HCT116 (cell line): ENCODE measurements around the gene RFTN2. TPM values are rescaled to one million over a fixed set of nuclear protein-coding genes. Genes with fewer than 3 reads are reported as not detected.

ENCODE experiments used
- ATAC-seq: fragments of 200-7000 bp; cut with Tn5 transposase; 2 replicates; pipeline ENCODE4 v1.9.1; 2020; ENCODE audit warnings: mild to moderate bottlenecking, moderate library complexity
- BruUV-seq: library from RNA; stranded (reverse); fragments of 400-500 nt; replicated peaks from 2 replicates; lab custom pipeline; 2021; lab: Mats Ljungman, UMichigan
- CTCF ChIA-PET: fragments of 300-600 bp; sonication (Branson Sonifier 250); formaldehyde crosslinking; loops from one replicate; lab custom pipeline; 2021; ENCODE audit warnings: antibody characterized with exemption; lab: Charles Lee
- POLR2A ChIA-PET: fragments of 300-600, 350-600 bp; sonication (Branson Sonifier 250); formaldehyde crosslinking; loops from one replicate; lab custom pipeline; 2021; ENCODE audit warnings: antibody characterized with exemption; lab: Charles Lee
- RAD21 ChIA-PET, 2 experiments: fragments of 300-600 bp; sonication (Branson Sonifier 250); formaldehyde crosslinking; loops; one replicate each; lab custom pipeline; 2023; ENCODE audit warnings: low total read pairs in 2 of 2; ENCODE audit not compliant: uncharacterized antibody in 2 of 2, unreplicated experiment in 2 of 2, low non-redundant PET in 1 of 2; lab: Charles Lee
- DNase-seq: peaks from one replicate; pipeline ENCODE4 v3.0.0-alpha.2; 2010; ENCODE audit warnings: low read depth, low spot score
- H2AFZ ChIP-seq: fragments of 200-600 bp; shearing (Covaris generic), sonication (generic); 2 replicates; pipeline ENCODE4 v1.6.1; 2017; ENCODE audit warnings: low read depth, mixed run types, mixed read lengths, antibody characterized with exemption, low read length; ENCODE audit not compliant: poor library complexity, severe bottlenecking
- H3K27ac ChIP-seq: 2 replicates; pipeline ENCODE4 v1.5.1; 2012; ENCODE audit warnings: low read depth, low read length
- H3K27me3 ChIP-seq: fragments of 200-600 bp; sonication (generic); 2 replicates; pipeline ENCODE4 v1.6.1; 2016; ENCODE audit warnings: mixed run types, low read length, mixed read lengths; ENCODE audit not compliant: insufficient read depth
- H3K36me3 ChIP-seq, 2 experiments: fragments of 200-500 bp in 1 of 2; fragments of 200-600 bp in 1 of 2; sonication (Bioruptor generic) in 1 of 2; sonication (generic) in 1 of 2; 2 replicates each; pipeline versions ENCODE4 v1.5.1 to v1.6.1; 2014 to 2016; ENCODE audit warnings: low read length in 2 of 2, inconsistent platforms in 1 of 2, mixed read lengths in 1 of 2, mixed run types in 1 of 2; ENCODE audit not compliant: insufficient read depth in 2 of 2, control insufficient read depth in 1 of 2
- H3K4me1 ChIP-seq, 2 experiments: fragments of 200-600 bp in 1 of 2; sonication (generic) in 1 of 2; 2 replicates each; pipeline versions ENCODE4 v1.5.1 to v1.6.1; 2012 to 2017; ENCODE audit warnings: low read length in 2 of 2, inconsistent platforms in 1 of 2, mild to moderate bottlenecking in 1 of 2, mixed read lengths in 1 of 2, mixed run types in 1 of 2, moderate library complexity in 1 of 2; ENCODE audit not compliant: insufficient read depth in 2 of 2, control insufficient read depth in 1 of 2
- H3K4me2 ChIP-seq: fragments of 200-600 bp; sonication (generic); 2 replicates; pipeline ENCODE4 v1.6.1; 2017; ENCODE audit warnings: mixed run types, low read length, mixed read lengths
- H3K4me3 ChIP-seq, 2 experiments: fragments of 200-600 bp in 1 of 2; sonication (generic) in 1 of 2; replicated peaks in 1 of 2; 2 replicates each; pipeline ENCODE4 v1.5.1; 2011 to 2016; ENCODE audit warnings: low read length in 2 of 2, control low read depth in 1 of 2, low read depth in 1 of 2, mild to moderate bottlenecking in 1 of 2, mixed read lengths in 1 of 2, mixed run types in 1 of 2
- H3K79me2 ChIP-seq: fragments of 200-600 bp; sonication (generic); 2 replicates; pipeline ENCODE4 v1.6.1; 2017; ENCODE audit warnings: mild to moderate bottlenecking, mixed run types, low read length, moderate library complexity, mixed read lengths; ENCODE audit not compliant: insufficient read depth
- H3K9ac ChIP-seq: fragments of 200-600 bp; sonication (generic); 2 replicates; pipeline ENCODE4 v1.6.1; 2016; ENCODE audit warnings: low read length, mixed read lengths
- H3K9me2 ChIP-seq: fragments of 200-600 bp; sonication (generic), shearing (Covaris generic); 2 replicates; pipeline ENCODE4 v1.6.1; 2017; ENCODE audit warnings: mixed run types, mild to moderate bottlenecking, moderate library complexity; ENCODE audit not compliant: insufficient read depth
- H3K9me3 ChIP-seq, 2 experiments: fragments of 200-500 bp in 1 of 2; fragments of 200-600 bp in 1 of 2; sonication (Bioruptor generic) in 1 of 2; sonication (generic) in 1 of 2; 2 replicates each; pipeline ENCODE4 v1.6.1; 2014 to 2017; ENCODE audit warnings: low read length in 2 of 2, mixed read lengths in 2 of 2, inconsistent platforms in 1 of 2, low read depth in 1 of 2, mild to moderate bottlenecking in 1 of 2, mixed run types in 1 of 2, moderate library complexity in 1 of 2; ENCODE audit not compliant: control insufficient read depth in 1 of 2, insufficient read depth in 1 of 2
- H4K20me1 ChIP-seq: fragments of 200-600 bp; sonication (generic), shearing (Covaris generic); 2 replicates; pipeline ENCODE4 v1.6.1; 2017; ENCODE audit warnings: mixed run types, mild to moderate bottlenecking, moderate library complexity; ENCODE audit not compliant: insufficient read depth
- CBX3 ChIP-seq: IDR thresholded peaks from 2 replicates; pipeline ENCODE4 v1.6.1; 2012; ENCODE audit warnings: low read depth
- CEBPB ChIP-seq: IDR thresholded peaks from 2 replicates; pipeline ENCODE4 v1.6.1; 2012; ENCODE audit warnings: low read depth
- EGR1 ChIP-seq: IDR thresholded peaks from 2 replicates; pipeline ENCODE4 v1.6.1; 2012; ENCODE audit warnings: low read depth
- ELF1 ChIP-seq: IDR thresholded peaks from 2 replicates; pipeline ENCODE4 v1.6.1; 2012; ENCODE audit warnings: low read depth, borderline replicate concordance
- EZH2phosphoT487 ChIP-seq: fragments of 200-600 bp; IDR thresholded peaks from 2 replicates; pipeline ENCODE4 v1.6.1; 2018; ENCODE audit warnings: antibody characterized with exemption, borderline replicate concordance
- FOSL1 ChIP-seq: IDR thresholded peaks from 2 replicates; pipeline ENCODE4 v1.6.1; 2012; ENCODE audit warnings: low read depth
- JUND ChIP-seq: IDR thresholded peaks from 2 replicates; pipeline ENCODE4 v1.6.1; 2012
- POLR2AphosphoS5 ChIP-seq: IDR thresholded peaks from 2 replicates; pipeline ENCODE4 v1.6.1; 2011; ENCODE audit warnings: mild to moderate bottlenecking, low read depth, low read length, moderate library complexity
- SIN3A ChIP-seq: IDR thresholded peaks from 2 replicates; pipeline ENCODE4 v1.6.1; 2012; ENCODE audit warnings: low read depth
- SP1 ChIP-seq: IDR thresholded peaks from 2 replicates; pipeline ENCODE4 v1.6.1; 2012; ENCODE audit warnings: low read depth
- SRF ChIP-seq: IDR thresholded peaks from 2 replicates; pipeline ENCODE4 v1.6.1; 2012; ENCODE audit warnings: low read depth
- TCF7L2 ChIP-seq: IDR thresholded peaks from 2 replicates; pipeline ENCODE4 v1.7.0; 2011; ENCODE audit warnings: borderline replicate concordance, inconsistent platforms; ENCODE audit not compliant: insufficient read depth, insufficient read length; ENCODE audit errors: extremely low read depth
- YY1 ChIP-seq: IDR thresholded peaks from 2 replicates; pipeline ENCODE4 v1.6.1; 2011; ENCODE audit warnings: low read length, low read depth, moderate library complexity, mild to moderate bottlenecking; ENCODE audit not compliant: insufficient replicate concordance; ENCODE audit errors: extremely low read depth
- ZFX ChIP-seq: fragments of 450-650 bp; IDR thresholded peaks from 2 replicates; pipeline ENCODE4 v1.6.1; 2017
- intact Hi-C: fragments of 100-400 bp; cut with micrococcal nuclease; formaldehyde crosslinking; loops from 2 replicates; pipeline ENCODE4 v1.10.0; 2022
- total RNA-seq: library from RNA; stranded (reverse); gene quantifications from one replicate; pipeline ENCODE4 v1.2.1, GENCODE V29; 2021; ENCODE audit not compliant: unreplicated experiment
- TF ChIP-seq, protein P1 (sequence below): IDR thresholded peaks from 2 replicates; pipeline ENCODE4 v1.6.1; 2012
- TF ChIP-seq, protein P2 (sequence below): IDR thresholded peaks from 2 replicates; pipeline ENCODE4 v1.6.1; 2012
- TF ChIP-seq, protein P3 (sequence below): IDR thresholded peaks from 2 replicates; pipeline ENCODE4 v1.6.1; 2011; ENCODE audit warnings: mild to moderate bottlenecking, low read length, moderate library complexity; ENCODE audit not compliant: insufficient replicate concordance; ENCODE audit errors: extremely low read depth
- TF ChIP-seq, protein P4 (sequence below), 3 experiments: fragments of 200-600 bp in 1 of 3; sonication (generic) in 1 of 3; IDR thresholded peaks in 2 of 3; conservative IDR thresholded peaks in 1 of 3; 2 replicates each; pipeline ENCODE4 v1.5.1; 2012 to 2017; ENCODE audit warnings: low read depth in 2 of 3, low read length in 2 of 3, antibody characterized with exemption in 1 of 3, borderline replicate concordance in 1 of 3, control low read depth in 1 of 3, mild to moderate bottlenecking in 1 of 3, mixed read lengths in 1 of 3, mixed run types in 1 of 3, moderate library complexity in 1 of 3; ENCODE audit not compliant: insufficient read depth in 1 of 3

RFTN2 gene
- total RNA-seq, 1 experiment from 2014 or later, result not detected

GRCh38 chr2:197713271-197713670, 37.9 kb upstream of the RFTN2 start:
- no peak for ATAC-seq
- no TSS peak for BruUV-seq
- ChIA-PET POLR2A (no interaction called here), CTCF (no interaction called here), RAD21 (no interaction called here)
- Histone ChIP-seq H3K27ac (no peak overlapping the region), H3K27me3 (no peaks in the 10 kb centered on the region), H3K9me2 (no peaks in the 10 kb centered on the region), H3K4me1 (no peaks in the 10 kb centered on the region), H2AFZ (no peak overlapping the region), H3K9ac (no peak overlapping the region), H3K79me2 (peaks cover 32% of the 10 kb centered on the region), H3K9me3 (no peaks in the 10 kb centered on the region), H3K36me3 (peaks cover 0 to 12% of the 10 kb centered on the region in 2 experiments; a peak in 1 of 4 replicates), H3K4me3 (no peak overlapping the region), H3K4me2 (no peak overlapping the region), H4K20me1 (peaks cover 7% of the 10 kb centered on the region; the same call in 1 of the 2 replicates)
- DNase-seq, result no peak
- TF ChIP-seq POLR2AphosphoS5 (no peak), FOSL1 (no peak), YY1 (no peak), SP1 (no peak)
- TF ChIP-seq, protein P1, sequence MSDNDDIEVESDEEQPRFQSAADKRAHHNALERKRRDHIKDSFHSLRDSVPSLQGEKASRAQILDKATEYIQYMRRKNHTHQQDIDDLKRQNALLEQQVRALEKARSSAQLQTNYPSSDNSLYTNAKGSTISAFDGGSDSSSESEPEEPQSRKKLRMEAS, result no peak
- intact Hi-C loops, result no loop called here

- POLR2A ChIA-PET, result no interaction called here
- peaks cover 49% of the 10 kb centered on the region for H3K79me2 ChIP-seq
- intact Hi-C loops, result no loop called here
- TF ChIP-seq ELF1, result no peak
- no peak for TF ChIP-seq EZH2phosphoT487
- no peak for TF ChIP-seq CBX3
- no peak for TF ChIP-seq SP1
- TF ChIP-seq JUND, result no peak
- TF ChIP-seq TCF7L2, result no peak
- TF ChIP-seq EGR1, result no peak
- no peak for TF ChIP-seq CEBPB
- no peak for TF ChIP-seq YY1
- TF ChIP-seq, protein P2, sequence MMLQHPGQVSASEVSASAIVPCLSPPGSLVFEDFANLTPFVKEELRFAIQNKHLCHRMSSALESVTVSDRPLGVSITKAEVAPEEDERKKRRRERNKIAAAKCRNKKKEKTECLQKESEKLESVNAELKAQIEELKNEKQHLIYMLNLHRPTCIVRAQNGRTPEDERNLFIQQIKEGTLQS, result no peak
- TF ChIP-seq FOSL1, result no peak
- TF ChIP-seq, protein P3, sequence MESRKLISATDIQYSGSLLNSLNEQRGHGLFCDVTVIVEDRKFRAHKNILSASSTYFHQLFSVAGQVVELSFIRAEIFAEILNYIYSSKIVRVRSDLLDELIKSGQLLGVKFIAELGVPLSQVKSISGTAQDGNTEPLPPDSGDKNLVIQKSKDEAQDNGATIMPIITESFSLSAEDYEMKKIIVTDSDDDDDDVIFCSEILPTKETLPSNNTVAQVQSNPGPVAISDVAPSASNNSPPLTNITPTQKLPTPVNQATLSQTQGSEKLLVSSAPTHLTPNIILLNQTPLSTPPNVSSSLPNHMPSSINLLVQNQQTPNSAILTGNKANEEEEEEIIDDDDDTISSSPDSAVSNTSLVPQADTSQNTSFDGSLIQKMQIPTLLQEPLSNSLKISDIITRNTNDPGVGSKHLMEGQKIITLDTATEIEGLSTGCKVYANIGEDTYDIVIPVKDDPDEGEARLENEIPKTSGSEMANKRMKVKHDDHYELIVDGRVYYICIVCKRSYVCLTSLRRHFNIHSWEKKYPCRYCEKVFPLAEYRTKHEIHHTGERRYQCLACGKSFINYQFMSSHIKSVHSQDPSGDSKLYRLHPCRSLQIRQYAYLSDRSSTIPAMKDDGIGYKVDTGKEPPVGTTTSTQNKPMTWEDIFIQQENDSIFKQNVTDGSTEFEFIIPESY, result no peak
- no peak for TF ChIP-seq SIN3A
- TF ChIP-seq, protein P4, sequence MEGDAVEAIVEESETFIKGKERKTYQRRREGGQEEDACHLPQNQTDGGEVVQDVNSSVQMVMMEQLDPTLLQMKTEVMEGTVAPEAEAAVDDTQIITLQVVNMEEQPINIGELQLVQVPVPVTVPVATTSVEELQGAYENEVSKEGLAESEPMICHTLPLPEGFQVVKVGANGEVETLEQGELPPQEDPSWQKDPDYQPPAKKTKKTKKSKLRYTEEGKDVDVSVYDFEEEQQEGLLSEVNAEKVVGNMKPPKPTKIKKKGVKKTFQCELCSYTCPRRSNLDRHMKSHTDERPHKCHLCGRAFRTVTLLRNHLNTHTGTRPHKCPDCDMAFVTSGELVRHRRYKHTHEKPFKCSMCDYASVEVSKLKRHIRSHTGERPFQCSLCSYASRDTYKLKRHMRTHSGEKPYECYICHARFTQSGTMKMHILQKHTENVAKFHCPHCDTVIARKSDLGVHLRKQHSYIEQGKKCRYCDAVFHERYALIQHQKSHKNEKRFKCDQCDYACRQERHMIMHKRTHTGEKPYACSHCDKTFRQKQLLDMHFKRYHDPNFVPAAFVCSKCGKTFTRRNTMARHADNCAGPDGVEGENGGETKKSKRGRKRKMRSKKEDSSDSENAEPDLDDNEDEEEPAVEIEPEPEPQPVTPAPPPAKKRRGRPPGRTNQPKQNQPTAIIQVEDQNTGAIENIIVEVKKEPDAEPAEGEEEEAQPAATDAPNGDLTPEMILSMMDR (IDR thresholded peaks at IDR 0.05 in 2 of 3, conservative IDR thresholded peaks at IDR 0.05 in 1 of 3; ENCODE audit: borderline replicate concordance in 1 of 3, insufficient read depth in 1 of 3, low read depth in 2 of 3, low read length in 2 of 3), result no peak
- no peak for TF ChIP-seq ZFX
- TF ChIP-seq SRF, result no peak
These were observed 36.2 kb upstream of the RFTN2 start for GRCh38 chr2:197711578-197711977.

More at GRCh38 chr2:197711578-197711977, 36.2 kb upstream of the RFTN2 start:
- Histone ChIP-seq H3K27me3 (no peaks in the 10 kb centered on the region), H3K9me2 (no peaks in the 10 kb centered on the region), H3K4me1 (peaks cover 3 to 8% of the 10 kb centered on the region in 2 experiments; a peak in 3 of 4 replicates), H3K4me2 (no peak overlapping the region), H3K27ac (no peak overlapping the region), H4K20me1 (peaks cover 13% of the 10 kb centered on the region; the same call in 1 of the 2 replicates), H3K36me3 (peaks cover 0 to 12% of the 10 kb centered on the region in 2 experiments; a peak in 1 of 4 replicates), H3K9me3 (no peaks in the 10 kb centered on the region), H3K9ac (no peak overlapping the region), H3K4me3 (no peak overlapping the region), H2AFZ (no peak overlapping the region)
- DNase-seq (no peak), ATAC-seq (no peak)
- CTCF ChIA-PET, result no interaction called here
- BruUV-seq, result no TSS peak
- RAD21 ChIA-PET, result no interaction called here
